ENCODE results near the gene GK2. TPM values are rescaled to one million over a fixed set of nuclear protein-coding genes. Genes with fewer than 3 reads are reported as not detected.

Gene GK2
- total and polyA plus RNA-seq, 2 of the 4 experiments (the other 2 are of a cell fraction): not detected

GRCh38 chr4:79455216-79455615 lies 47.2 kb upstream of the GK2 start:
- Histone ChIP-seq H2BK5ac (ENCODE audit: low read depth, low read length, poor library complexity, severe bottlenecking) (no peak overlapping the region), H4K8ac (ENCODE audit: low read depth in 2 of 2, low read length in 2 of 2) (no peak overlapping the region), H3K9ac (ENCODE audit: low read depth, low read length) (no peak overlapping the region), H3K27ac (ENCODE audit: insufficient read depth, low read length) (no peak overlapping the region), H3K9me1 (ENCODE audit: insufficient read depth, low read length) (no peaks in the 10 kb centered on the region), H4K20me1 (ENCODE audit: insufficient read depth, low read length) (no peaks in the 10 kb centered on the region), H2BK20ac (ENCODE audit: low read depth, low read length) (no peak overlapping the region), H3K27me3 (ENCODE audit: control insufficient read depth, insufficient read depth, low read length) (no peaks in the 10 kb centered on the region), H3K79me1 (ENCODE audit: low read depth in 1 of 2, low read length in 2 of 2) (no peaks in the 10 kb centered on the region), H4K5ac (ENCODE audit: low read depth, low read length) (no peak overlapping the region), H3K9me3 (ENCODE audit: control insufficient read depth, insufficient read depth, low read length) (no peaks in the 10 kb centered on the region), H3K4me1 (ENCODE audit: control insufficient read depth, insufficient read depth, low read length) (no peaks in the 10 kb centered on the region), H3K23ac (ENCODE audit: low read depth, low read length) (no peak overlapping the region), H3K18ac (ENCODE audit: low read depth, low read length) (no peak overlapping the region), H2BK15ac (ENCODE audit: low read depth, low read length) (no peak overlapping the region), H3K56ac (ENCODE audit: extremely low read depth, insufficient read depth, low read length) (no peak overlapping the region), H3K4ac (ENCODE audit: low read depth, low read length) (no peak overlapping the region), H3K4me3 (ENCODE audit: insufficient read depth, low read depth, low read length) (no peak overlapping the region), H2AK9ac (replicated peaks; ENCODE audit: low read depth, low read length, poor library complexity) (no peak overlapping the region), H3K4me2 (ENCODE audit: low read depth, low read length) (no peak overlapping the region), H2BK120ac (ENCODE audit: low read depth, low read length) (no peak overlapping the region), H4K91ac (ENCODE audit: insufficient read depth, low read depth, low read length) (no peak overlapping the region), H3K36me3 (ENCODE audit: control insufficient read depth, insufficient read depth, low read length) (no peaks in the 10 kb centered on the region), H3K14ac (replicated peaks; ENCODE audit: low read depth, low read length) (no peak overlapping the region), H2AK5ac (ENCODE audit: low read depth, low read length) (no peak overlapping the region), H2AFZ (replicated peaks; ENCODE audit: low read length, poor library complexity) (no peak overlapping the region)
- intact Hi-C loops (cut with micrococcal nuclease) (no loop called here), in situ Hi-C loops (cut with MboI; ENCODE audit: low sequenced_read_pairs) (no loop called here), dilution Hi-C loops (cut with HindIII; ENCODE audit: low sequenced_read_pairs, unreplicated experiment) (no loop called here)
- DNase-seq (no peak), ATAC-seq (ENCODE audit: low read depth) (no peak)
- no CpG with 5 or more reads among the region's 5 CpGs for WGBS, 2 experiments (ENCODE audit: extremely low coverage in 2 of 2, insufficient read length in 1 of 2)
- no peak for TF ChIP-seq RAD21 (IDR thresholded peaks at IDR 0.05; ENCODE audit: low read length)
- TF ChIP-seq CEBPB (IDR thresholded peaks at IDR 0.05; ENCODE audit: low read depth, low read length): no peak
- TF ChIP-seq, protein P1, sequence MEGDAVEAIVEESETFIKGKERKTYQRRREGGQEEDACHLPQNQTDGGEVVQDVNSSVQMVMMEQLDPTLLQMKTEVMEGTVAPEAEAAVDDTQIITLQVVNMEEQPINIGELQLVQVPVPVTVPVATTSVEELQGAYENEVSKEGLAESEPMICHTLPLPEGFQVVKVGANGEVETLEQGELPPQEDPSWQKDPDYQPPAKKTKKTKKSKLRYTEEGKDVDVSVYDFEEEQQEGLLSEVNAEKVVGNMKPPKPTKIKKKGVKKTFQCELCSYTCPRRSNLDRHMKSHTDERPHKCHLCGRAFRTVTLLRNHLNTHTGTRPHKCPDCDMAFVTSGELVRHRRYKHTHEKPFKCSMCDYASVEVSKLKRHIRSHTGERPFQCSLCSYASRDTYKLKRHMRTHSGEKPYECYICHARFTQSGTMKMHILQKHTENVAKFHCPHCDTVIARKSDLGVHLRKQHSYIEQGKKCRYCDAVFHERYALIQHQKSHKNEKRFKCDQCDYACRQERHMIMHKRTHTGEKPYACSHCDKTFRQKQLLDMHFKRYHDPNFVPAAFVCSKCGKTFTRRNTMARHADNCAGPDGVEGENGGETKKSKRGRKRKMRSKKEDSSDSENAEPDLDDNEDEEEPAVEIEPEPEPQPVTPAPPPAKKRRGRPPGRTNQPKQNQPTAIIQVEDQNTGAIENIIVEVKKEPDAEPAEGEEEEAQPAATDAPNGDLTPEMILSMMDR (conservative IDR thresholded peaks at IDR 0.05; ENCODE audit: low read depth, low read length): no peak
- TF ChIP-seq RFX5 (IDR thresholded peaks at IDR 0.05; ENCODE audit: low read depth, low read length): no peak
- no peak for TF ChIP-seq POLR2A (IDR thresholded peaks at IDR 0.05; ENCODE audit: low read depth, low read length)
- no peak for TF ChIP-seq USF2 (IDR thresholded peaks at IDR 0.05; ENCODE audit: low read depth, low read length)
- no peak for TF ChIP-seq CHD1 (IDR thresholded peaks at IDR 0.05; ENCODE audit: low read depth, low read length)
- TF ChIP-seq SMC3 (IDR thresholded peaks at IDR 0.05; ENCODE audit: low read depth, low read length): no peak
- no peak for TF ChIP-seq ELK1 (IDR thresholded peaks at IDR 0.05; ENCODE audit: borderline replicate concordance, low read depth, low read length)
- TF ChIP-seq MXI1 (IDR thresholded peaks at IDR 0.05; ENCODE audit: borderline replicate concordance, low read depth, low read length): no peak
- no peak for TF ChIP-seq MAFK (IDR thresholded peaks at IDR 0.05; ENCODE audit: low read depth, low read length)
- TF ChIP-seq RCOR1 (IDR thresholded peaks at IDR 0.05; ENCODE audit: insufficient replicate concordance, low read length): no peak
- no peak for TF ChIP-seq BHLHE40 (IDR thresholded peaks at IDR 0.05; ENCODE audit: low read depth, low read length)
- no peak for TF ChIP-seq MAZ (IDR thresholded peaks at IDR 0.05; ENCODE audit: borderline replicate concordance, low read depth, low read length)
- no peak for TF ChIP-seq NFE2L2 (IDR thresholded peaks at IDR 0.05; ENCODE audit: low read depth, low read length)
- TF ChIP-seq FOS (IDR thresholded peaks at IDR 0.05; ENCODE audit: low read depth, low read length): no peak
- ChIA-PET CTCF (no interaction called here), POLR2A (ENCODE audit: unreplicated experiment) (no interaction called here)
- no TSS peak for BruUV-seq (replicated peaks)
